ENCODE data around the gene AK8.

- no peak for TF ChIP-seq TCF12 (IDR thresholded peaks at IDR 0.05; ENCODE audit: low read depth)
- no peak for TF ChIP-seq EP300 (IDR thresholded peaks at IDR 0.05; ENCODE audit: borderline replicate concordance)
Measured at GRCh38 chr9:132792547-132792946, 85.5 kb downstream of the AK8 start.

Data from Ishikawa (cell line).